ENCODE results near the gene TDP2.

DNA sequence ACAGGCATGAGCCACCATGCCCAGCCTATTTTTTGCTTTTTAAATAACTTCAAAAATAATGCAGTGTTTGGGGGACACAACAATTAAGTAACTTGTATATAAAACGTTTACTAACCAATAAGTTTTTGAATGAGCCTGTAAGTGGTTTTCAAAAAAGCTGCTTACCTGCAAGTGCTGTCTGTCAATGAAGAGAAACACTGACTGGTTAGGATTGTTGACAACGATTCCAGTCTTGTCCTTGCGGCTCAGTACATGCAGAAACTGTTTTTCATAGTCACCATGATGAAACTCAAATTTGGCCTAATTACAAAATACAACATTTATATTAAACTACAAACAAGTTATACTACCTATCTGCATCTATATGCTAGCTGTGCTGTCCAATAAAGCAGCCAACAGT is 41.9 kb upstream of the TDP2 start:
- TF ChIP-seq CTCF (conservative IDR thresholded peaks at IDR 0.05 in 1 of 2, IDR thresholded peaks at IDR 0.05 in 1 of 2; ENCODE audit: low read depth in 1 of 2, low read length in 2 of 2) = no peak
- no peak for TF ChIP-seq EZH2 (IDR thresholded peaks at IDR 0.05; ENCODE audit: low read length, missing control alignments)

All from fibroblast of lung (primary cell).